Fibroblast of skin of right quadriceps (primary cell): ENCODE data around the gene MYO1F.
"Not testable (repeated sequence)": the region's sequence is repeated elsewhere in the genome, so short reads cannot be mapped to it uniquely, and the experiment has no call there.

Experiments used
- DNase-seq: peaks from one replicate; pipeline ENCODE4 v3.0.0-alpha.2; 2013

Gene MYO1F

DNA sequence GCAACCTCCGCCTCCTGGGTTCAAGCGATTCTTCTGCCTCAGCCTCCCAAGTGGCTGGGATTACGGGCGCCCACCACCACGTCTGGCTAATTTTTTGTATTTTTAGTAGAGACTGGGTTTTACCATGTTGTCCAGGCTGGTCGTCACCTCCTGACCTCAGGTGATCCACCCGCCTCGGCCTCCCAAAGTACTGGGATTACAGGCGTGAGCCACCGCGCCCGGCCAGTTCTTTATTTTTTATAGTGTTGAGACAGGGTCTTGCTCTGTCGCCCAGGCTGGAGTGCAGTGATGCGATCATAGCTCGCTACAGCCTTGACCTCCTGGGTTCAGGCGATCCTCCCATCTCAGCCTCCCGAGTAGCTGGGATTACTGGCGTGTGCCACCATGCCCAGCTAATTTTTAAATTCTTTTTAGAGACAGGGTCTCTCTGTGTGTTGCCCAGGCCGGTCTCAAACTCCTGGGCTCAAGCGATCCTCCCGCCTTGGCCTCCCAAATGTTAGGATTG, 62.7 kb downstream of the MYO1F start:
- not testable (repeated sequence) for DNase-seq

DNA sequence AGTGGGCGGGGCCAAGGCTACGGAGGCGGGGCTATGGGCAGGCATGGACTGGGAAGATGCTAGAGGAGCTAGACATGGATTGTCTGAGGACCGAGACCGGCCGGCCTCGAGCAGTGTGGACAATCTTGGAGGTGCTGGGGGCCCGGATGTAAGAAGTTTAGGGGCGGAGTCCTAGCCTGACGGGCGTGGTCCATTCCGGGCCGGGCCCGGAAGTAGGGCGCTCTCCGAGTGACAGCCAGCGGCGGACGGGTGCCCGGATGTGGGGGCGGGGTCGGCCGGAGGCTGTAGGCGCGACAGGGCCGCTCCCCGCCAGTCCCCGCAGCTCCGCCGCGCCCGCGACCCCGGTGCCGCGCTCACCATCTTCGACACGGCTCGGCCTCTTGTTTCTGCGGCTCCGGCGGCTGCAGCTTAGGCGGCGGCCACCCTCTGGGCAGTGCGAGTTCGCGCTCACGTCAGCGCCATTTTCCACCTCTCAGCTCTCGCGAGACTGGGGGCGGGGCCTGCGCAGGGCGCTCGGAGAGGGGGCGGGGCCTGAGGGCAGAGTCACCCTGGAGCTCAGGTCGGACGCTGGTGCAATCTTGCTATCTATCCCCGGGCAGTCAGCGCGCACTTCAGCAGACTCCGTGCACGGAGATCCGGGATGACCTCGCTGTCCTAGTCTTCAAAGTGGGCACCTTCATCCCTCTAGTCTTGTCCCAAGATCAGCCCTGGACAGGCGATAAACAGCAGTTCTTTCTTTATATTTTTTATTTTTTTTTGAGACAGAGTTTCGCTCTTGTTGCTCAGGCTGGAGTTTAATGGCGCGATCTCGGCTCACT, 63.3 kb downstream of the MYO1F start, which contains the start of gene ZNF414:
Gene ZNF414 (minus strand): TSS at position 481 of the 818 bp plus-strand sequence. CDS start 121 bp downstream, at position 360.
- peak; percentile 98 for DNase-seq

DNA sequence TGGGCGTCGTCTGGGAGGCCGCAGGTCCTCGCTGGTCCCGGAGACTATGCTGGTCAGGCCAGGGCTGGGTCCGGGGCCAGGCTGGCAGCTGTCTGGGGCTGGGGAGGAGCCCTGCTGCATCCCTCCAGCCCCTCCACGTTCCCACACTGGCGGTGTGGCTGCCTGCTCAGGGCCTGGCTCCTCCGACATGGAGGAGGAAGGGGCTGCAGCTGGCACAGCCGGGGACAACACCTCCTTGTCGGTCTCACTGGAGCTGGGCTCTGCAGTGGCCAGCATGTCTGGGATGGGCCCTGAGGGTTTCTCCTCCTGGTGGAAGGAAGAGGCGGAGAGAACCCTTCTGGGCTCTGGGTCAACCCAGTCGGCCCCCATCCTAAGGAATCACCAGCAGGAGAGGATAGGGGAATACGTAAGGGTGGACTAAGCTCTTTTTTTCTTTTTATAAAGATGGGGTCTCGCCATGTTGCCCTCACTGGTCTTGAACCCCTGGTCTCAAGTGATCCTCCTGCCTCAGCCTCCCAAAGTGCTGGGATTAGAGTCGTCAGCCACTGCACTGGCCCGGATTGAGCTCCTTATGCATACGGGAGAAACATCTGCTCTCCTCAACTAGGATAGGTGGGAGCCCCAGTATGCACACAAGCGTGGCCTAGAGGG, 64.1 kb downstream of the MYO1F start:
- DNase-seq, result no peak

DNA sequence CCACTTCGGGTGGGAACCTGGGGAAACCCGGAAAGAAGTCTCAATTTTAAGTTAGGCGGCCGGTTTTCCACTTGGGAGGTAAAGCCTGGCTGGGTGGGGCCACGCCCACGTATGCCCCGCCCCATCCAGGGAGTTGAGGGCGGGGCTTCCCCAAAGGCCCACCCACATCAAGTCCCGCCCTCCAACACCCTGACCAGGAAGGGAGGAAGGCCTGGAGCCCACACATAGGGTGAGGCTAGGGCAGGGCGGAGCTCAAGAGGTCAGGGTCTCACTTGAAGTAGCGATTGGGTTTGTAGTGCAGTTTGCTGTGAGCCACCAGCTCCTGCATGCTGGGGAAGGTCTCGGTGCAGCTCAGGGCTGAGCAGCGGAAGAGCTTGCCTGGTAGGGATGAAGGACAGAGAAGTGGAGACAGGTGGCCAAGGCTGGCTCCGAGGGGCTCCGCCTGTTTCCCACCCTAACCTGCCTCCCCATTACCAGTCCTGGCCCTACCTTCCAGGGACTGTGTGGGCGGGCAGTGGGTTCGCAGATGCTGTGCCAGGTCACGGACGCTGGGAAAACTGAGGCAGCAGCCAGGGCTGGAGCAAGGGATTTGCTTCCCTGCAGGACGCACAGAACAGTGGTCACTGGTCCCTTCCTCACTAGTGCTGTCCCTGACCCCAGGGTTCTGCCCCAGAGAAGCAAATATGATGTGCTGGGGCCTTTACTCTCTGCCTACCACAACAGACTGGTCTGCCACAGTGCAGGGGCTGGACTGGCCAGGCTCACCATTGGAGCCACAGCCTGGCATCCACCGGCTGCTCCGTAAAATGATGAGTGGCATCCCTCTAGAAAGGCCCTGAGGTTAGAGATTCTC, 64.9 kb downstream of the MYO1F start:
- DNase-seq, result peak; percentile 20

DNA sequence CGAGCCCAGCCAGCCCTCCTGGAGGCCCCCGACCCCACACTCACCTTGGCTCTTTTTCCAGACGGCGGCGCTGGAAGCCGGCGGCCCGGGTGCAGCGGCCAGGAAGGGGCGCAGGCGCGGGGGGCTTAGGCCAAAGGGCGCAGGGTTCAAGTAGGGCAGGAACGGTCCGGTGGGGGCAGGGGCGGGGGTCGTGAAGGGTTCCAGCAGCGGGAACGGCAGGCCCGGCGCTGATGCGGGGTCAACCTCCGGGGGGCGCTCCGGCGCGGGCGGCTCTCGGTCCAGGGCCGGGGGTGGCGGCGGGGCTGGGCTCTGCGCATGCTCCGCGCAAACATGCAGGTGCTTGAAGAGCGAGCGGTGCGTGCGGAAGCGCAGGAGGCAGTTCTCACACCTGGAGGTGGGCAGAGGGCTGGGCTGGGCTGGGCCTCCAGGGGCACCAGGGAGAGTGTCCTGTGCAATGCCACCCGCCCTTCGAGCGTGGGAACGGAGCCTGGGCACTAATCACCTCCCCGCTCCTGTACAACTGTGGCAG, 65.6 kb downstream of the MYO1F start:
- no peak for DNase-seq

DNA sequence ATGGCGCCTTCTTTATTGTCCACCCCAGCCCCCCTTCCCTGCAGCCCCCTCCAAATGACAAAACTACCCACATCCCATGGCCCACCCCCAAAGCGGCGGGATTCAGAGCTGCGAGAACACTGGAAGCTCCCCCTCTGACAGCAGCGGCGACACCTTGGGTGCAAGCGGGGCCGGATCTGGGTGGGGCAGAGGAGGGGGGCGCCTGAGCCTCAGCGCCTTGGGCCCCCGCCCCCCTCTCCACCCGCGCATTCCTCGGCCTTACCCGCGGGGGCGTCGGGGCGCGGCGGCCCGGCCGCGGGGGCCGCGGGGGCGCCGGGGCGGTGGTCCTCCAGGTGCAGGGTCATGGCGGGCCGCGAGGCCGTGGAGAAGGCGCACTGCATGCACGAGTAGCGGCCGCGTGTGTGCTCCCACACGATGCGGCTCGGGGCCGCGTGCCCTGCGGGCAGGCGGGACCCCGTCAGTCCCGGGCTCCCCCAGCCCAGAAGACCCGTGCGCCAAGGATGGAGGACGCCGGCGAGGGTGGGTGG, 66.6 kb downstream of the MYO1F start:
- no peak for DNase-seq

DNA sequence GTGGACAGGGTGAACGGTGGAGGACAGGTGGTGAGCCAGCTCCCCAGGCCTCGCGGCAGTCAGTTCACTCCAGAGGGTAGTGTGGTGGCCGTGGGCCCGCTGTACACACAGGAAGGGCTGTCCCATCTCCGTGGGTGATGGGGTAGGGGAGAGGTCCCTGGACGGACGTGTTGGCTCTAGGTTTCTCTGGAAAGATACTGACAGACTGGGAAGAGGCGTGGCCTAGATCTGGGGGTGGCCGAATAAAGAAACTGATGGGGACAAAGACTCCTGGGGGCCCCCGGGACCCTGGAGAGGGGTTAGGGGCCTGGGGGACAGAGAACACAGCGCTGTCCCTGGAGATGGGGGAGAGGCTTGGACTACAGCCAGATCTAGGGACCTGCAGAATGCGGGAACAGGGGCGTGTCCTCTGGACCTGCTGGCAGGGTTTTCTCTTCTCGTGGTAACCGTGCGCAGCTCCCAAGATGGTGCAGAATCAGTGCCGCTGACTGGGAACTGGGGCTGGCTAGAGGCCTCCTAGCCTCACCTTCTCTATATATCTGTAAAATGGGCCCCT, 70.8 kb downstream of the MYO1F start:
- DNase-seq, result no peak

DNA sequence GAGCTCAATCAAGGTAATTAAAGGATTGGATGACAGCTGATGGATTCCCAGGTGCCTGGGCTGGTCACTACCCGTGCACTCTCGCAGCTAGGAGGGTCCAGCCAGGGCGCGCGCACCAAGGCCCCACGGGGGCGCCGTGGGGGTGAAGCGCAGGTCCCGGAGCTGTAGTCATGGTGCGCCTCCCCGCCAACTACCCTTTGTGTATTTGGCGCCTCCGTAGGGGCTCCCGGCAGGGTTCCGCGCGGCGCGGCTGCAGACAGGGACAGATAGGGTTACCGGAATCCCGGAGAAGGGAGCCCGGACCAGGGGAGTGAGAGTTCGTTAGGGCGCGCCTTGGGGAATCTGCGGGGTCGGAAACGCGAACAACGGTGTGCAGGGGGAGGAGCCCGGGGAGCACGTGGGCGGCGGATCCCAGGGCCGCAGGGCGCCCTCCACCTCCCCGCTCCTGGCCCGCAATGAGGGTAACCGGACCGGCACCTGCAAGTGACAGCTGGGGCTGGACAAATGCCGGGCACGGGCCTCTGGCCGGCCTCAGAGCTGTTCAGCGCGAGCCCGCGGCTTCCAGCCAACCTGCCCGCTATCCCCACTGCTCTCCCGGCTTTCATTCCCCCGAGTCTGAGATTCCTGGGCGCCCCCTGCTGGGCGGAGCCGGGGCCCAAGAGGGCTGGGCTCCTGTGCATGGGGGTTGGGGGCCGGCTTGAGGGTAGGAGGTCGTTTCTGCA, 71.4 kb downstream of the MYO1F start:
- peak; percentile 65 for DNase-seq

DNA sequence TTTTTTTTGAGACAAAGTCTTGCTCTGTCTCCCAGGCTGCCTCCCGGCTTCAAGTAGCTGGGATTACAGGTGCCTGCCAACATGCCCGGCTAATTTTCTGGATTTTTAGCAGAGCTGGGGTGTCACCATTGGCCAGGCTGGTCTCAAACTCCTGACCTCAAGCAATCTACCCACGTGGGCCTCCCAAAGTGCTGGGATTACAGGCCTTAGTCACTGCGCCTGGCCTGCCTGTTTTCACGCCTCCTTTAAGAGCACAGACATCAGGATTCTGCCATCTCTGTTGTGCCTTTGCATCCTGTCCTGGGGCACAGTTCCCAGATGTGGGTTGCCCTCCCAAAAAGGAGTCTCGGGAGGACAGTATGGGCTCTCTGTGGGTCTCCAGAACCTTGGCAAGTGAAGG, 72.3 kb downstream of the MYO1F start:
- no peak for DNase-seq

DNA sequence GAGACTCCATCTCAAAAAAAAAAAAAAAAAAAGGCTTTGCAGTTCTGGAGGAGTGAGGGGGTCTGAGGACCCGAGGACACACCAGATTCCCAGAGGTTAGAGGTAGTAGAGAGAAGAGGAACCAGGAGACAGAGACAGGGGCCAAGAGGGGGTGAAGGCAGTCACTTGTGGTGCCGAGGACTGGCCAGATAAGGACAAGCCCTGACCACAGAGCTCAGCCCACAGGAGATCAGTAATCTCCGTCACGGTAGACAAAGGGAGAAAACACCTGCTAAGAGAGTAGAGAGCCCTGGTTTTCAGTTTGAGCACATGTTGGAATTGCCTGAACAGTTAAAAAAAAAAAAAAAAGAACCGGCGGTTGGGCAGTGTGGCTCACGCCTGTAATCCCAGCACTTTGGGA, 73.1 kb downstream of the MYO1F start:
- no peak for DNase-seq

DNA sequence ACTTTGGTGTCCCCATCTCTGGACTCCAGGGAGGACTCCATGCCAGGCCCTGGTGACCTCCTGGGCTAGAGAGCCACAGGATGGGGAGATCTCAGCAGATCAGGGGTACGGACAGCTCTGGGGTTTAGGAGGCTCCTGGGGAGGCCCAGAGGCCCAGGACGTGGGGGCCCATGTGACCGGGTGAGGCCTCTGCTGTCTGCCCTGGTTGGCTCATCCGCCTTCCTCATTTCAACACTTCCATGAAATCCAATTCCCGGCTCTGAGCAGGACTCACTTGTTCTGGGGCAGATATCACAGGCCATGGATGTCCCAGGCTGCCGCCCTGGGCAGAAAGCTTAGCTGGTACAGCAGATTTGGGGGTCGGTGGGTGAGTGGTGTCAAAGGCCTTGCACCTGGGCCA, 73.7 kb downstream of the MYO1F start:
- no peak for DNase-seq

DNA sequence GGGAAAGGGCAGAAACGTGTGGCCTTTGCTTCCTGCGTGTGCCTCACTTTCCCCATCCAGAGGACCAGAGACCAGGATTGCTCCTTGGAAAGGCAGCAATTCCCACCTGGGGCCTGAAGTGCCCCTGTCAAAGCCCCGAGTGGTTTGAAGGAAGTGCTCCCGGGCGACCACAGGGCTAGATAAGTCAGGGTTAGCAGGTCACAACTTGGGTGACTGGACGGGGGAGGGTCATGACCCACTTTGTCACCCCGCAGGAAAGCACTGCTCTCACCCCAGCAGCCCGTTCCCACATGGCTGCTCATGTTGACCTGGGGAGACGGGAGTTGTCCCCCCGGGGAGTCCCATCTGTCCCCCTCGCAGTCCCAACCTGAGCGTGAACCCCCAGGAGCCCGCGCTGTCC, 75.3 kb downstream of the MYO1F start:
- no peak for DNase-seq

DNA sequence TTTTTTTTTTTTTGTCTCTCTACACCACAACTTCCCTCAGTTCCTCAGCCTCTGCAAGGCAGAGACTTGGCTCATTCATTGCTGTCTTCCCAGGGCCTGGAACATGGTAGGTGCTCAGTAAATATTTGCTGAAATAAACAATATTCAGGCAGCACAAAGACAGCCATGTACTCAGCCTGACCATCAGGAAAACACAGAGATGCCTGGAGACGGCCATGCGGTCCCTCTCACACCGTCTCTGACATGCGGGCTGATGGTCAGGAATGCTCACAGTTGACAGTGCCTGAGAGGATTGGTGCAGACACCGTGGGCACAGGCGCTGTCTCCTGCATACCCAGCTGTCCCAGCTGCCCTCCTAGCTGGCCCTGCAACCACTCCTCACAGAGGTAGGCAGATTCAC, 75.7 kb downstream of the MYO1F start:
- no peak for DNase-seq

DNA sequence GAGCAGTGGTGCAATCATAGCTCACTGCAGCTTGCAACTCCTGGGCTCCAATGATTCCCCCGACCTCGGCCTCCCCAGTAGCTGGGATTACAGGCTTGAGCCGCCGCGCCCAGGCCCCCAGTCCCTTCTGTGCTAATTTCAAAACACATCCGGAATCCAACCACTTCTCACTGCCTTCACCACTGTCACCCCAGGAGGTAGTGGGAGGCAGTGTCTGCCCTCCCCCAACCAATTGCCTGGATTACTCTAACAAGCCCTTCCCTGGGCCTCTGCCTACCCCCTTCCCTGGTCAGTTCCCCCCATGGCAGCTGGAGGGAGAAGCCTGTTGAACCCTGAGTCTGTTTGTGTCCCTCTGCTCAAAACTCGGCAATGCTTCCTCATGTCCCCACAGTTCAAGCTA, 77.1 kb downstream of the MYO1F start:
- peak; percentile 16 for DNase-seq

DNA sequence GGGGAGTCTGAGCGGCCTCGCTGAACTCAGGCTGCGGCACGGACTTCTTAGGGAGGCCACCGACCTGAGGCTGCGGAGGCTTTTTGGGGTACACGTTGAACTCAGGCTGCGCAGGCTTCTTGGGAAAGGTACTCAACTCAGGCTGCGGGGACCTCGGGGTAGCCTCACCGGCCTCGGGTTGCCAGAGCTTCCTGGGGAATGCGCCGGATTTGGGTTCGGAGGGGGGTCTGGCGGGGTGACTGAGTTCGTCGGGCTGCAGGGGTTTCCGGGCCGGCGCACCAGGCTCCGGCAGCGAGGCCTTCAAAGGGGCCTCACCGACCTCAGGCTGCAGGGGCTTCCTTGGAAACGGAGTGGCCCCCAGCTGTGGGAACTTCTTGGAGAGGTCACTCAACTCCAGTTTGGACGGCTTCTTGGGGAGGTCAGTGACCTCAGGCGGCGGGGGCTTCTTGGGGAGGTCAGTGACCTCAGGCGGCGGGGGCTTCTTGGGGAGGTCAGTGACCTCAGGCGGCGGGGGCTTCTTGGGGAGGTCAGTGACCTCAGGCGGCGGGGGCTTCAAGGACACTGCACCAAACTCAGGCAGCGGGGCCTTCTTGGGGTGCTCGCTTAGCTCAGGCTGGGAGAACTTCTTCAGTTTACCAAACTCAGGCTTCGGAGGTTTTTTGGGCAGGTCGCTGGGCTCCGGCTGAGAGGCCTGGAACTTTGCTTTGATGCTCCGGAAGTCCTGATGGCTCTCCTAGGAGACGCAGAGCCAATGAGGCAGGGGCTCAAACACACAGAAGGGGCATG, 78.0 kb downstream of the MYO1F start:
- DNase-seq, result no peak

DNA sequence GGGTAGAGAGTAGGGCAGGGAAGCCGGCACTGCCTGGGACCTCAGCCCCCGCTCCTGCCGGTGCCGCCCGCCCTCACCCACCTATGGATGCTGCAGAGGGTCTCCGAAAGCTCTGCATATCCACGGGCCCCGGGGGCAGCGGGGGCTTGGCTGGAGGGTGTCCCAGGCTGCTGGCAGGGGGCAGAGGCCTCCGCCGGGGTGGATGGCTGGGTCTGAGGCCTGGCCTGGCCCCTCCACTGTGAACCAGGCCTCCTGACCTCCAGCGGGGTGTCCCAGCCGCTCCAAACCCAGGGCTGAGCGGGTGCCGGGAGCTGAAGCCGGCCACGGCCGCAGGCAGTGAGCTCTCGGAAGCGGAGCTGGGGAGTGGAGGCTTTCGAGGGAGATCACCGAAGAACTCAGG, 78.9 kb downstream of the MYO1F start:
- no peak for DNase-seq

DNA sequence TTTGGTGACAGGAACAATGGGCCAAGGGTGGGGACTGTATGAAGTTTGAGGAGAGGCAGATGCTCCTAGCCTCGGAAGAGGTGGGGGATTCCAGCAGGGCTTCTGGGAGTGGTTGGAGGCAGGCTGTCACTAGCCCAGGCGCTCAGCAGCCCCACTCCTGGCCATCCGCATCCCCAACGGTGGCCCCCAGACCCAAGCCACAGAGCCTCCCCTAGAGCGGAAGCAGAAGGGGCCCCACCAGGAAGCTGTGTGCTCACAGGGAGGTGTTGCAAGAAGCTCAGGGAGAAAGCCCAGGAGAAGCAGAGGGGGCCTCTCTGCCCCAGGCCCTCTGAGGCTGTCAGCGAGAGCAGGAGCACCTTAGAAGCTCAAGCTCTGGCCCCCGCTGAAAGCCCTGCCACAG, 83.1 kb downstream of the MYO1F start:
- no peak for DNase-seq

DNA sequence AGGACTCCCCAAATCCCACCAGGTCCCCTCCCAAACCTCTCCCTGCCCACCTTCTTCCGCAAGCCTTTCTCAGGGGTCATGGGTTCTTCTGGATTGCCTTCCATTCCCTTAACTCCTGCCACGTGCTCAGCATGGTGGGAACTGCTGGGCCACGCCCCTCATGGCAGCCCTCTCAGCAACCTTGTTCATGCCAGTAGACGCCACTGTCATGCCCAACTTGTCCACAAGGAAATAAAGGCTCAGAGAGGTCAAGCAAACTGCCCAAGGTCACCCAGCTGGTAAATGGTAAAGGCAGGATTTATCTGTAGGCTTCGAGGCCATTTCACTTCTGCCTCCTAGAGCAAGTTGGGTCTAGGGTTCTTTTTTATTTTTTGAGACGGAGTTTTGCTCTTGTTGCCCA, 85.7 kb downstream of the MYO1F start:
- DNase-seq, result no peak

DNA sequence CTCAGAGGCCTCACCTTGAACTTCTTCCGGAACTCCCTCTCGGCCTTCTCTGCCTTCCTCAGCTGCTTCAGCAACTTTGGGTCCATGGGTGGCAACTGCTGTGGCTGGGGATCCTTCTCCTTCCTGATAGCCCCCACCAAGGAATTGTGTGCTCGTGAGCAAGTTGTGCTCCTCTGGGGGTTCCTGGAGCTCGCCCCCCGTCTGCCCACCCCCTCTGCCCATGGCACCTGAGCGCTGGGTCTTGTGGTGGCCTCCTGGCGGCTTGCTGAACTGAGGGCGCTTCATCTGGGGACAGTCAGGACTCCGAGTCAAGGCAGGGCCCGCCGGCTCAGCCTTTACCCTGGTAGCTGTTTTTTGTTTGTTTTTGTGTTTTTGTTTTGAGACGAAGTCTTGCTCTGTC, 86.4 kb downstream of the MYO1F start:
- DNase-seq, result no peak

DNA sequence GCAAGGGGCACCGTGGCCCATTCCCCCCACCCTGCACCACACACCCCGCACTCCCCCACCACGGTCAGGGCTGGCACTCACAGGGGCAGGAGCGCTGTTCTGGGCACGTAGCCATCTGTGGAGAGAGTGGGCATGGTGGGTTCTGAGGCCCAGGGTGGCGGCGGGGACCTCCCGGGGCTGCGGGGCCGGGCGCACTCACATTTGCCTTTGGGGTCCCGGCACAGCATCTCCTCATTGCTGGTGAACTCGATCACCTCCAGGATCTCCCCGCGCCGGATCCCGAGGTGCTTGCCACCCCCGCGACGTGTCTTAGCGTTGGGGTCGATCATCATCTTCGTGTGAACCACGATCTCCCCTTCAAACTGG, 86.9 kb downstream of the MYO1F start:
- DNase-seq, result no peak
